Adrenal gland (tissue), 5 donors: ENCODE results near the gene SKOR2.

Experiments used
- CTCF ChIP-seq, 6 experiments: fragments of 450-650 bp in 4 of 6; fragments of 200-600 bp in 2 of 6; sonication (generic) in 1 of 6; IDR thresholded peaks; 1 replicate in 5 of 6; 2 replicates in 1 of 6; pipeline versions ENCODE4 v1.5.1 to v1.8.0; 2016 to 2021; ENCODE audit warnings: antibody characterized with exemption in 6 of 6, mild to moderate bottlenecking in 2 of 6, moderate library complexity in 1 of 6
- POLR2A ChIP-seq, 2 donors: fragments of 450-650 bp; IDR thresholded peaks; one replicate each; pipeline ENCODE4 v1.6.1; 2017; ENCODE audit warnings: antibody characterized with exemption in 2 of 2, mild to moderate bottlenecking in 2 of 2, moderate library complexity in 1 of 2
- donor health status: DM: no; HTN: no; CAD: no.

GRCh38 chr18:47244086-47244485 is 7.4 kb downstream of the SKOR2 start:
- TF ChIP-seq CTCF (IDR thresholded peaks at IDR 0.05) = no peak
- no peak for TF ChIP-seq POLR2A (IDR thresholded peaks at IDR 0.05)
